GM18508 (cell line): ENCODE data around the gene IFT74.
A peak's percentile ranks its signal among the peaks of the same experiment; 100 is the strongest.

Experiments
- ATAC-seq: cut with Tn5 transposase; IDR thresholded peaks from one replicate; pipeline ENCODE4 v1.9.1; 2021; ENCODE audit warnings: moderate number of reproducible peaks; ENCODE audit not compliant: insufficient read depth, unreplicated experiment

Gene IFT74

GRCh38 chr9:26955921-26956859, at the start of gene IFT74:
TSS of gene IFT74 (plus strand) at chr9:26956412. CDS start at chr9:26961968, 5,556 bp downstream.
- peak; percentile 98 for ATAC-seq

GRCh38 chr9:26913138-26913668, 43.0 kb upstream of the IFT74 start:
- no peak for ATAC-seq

GRCh38 chr9:26919698-26920097, 36.5 kb upstream of the IFT74 start:
- ATAC-seq = no peak

- no peak for ATAC-seq
Observed at GRCh38 chr9:26925609-26926008, 30.6 kb upstream of the IFT74 start.

GRCh38 chr9:26928902-26929495, 27.2 kb upstream of the IFT74 start:
- ATAC-seq = no peak

GRCh38 chr9:26935847-26936246, 20.4 kb upstream of the IFT74 start:
- no peak for ATAC-seq

DNA sequence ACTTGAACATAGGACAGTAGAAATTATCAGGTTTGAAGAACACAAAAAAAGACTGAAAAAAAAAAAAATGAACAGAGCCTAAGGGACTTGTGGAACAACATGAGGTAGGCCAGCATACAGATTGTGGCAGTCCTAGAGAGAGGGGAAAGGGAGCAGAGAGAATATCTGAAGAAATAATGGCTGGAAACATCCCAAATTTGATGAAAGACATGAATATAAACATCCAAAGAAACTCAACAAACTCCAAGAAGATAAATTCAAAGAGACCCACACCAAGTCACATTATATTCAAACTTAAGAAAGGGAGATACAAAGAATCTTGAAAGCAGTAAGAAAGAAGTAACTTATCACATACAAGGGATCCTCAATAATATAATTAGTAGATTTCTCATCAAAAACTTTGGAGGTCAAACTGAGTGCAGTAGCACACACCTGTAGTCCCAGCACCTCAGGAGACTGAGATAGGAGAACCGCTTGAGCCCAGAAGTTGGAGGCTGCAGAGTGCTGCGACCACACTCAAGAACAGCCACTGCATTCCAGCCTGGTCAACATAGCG, 18.3 kb upstream of the IFT74 start:
- ATAC-seq = no peak

DNA sequence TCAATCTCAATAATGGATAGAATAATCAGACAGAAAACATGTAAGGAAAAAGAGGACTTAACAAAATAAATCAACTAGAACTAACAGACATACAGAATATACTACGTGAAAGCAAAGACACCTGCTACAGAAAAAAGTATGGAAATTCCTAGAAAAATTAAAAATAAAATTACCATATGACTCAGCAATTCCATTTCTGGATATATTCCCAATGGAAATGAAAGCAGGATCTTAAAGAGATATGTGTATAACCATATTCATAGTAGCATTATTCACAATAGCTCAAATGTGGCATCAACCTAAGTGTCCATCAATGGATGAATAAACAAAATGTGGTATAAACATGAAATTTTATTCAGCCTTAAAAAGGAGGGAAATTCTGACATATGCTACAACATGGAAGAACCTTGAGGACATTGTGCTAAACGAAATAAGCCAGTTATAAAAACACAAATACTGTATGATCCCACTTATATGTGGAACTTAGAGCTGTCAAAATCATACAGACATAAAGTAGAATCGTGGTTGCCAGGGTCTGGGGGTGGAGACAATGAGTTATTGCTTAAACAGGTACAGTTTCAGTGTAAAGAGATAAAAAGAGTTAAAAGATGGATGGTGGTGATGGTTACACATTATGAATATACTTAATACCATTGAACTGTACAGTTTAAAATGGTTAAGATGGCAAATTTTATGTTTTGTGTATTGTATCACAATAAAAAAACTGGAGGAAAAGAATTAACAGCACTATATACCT, 16.1 kb upstream of the IFT74 start:
- no peak for ATAC-seq

- ATAC-seq = no peak
Observed at GRCh38 chr9:26940779-26941178, 15.4 kb upstream of the IFT74 start.

DNA sequence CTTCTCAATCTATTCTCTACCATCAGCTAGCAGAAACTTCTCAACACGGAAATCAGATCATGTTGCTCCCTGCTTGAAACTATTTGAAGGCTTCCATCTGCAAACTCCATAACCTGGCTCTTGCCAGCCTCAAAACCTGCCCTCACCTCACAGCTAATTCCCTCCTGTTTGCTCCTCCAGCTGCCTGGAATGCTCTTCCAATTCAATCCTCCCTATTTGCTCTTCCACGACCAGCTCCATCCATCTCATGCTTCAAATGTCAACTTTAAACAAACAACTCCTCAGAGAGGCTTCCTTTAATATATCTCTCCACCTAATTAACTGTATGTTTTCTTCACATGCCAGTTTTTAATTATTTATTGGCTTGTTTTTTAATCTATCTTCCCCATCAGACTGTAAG, 10.6 kb upstream of the IFT74 start:
- no peak for ATAC-seq

DNA sequence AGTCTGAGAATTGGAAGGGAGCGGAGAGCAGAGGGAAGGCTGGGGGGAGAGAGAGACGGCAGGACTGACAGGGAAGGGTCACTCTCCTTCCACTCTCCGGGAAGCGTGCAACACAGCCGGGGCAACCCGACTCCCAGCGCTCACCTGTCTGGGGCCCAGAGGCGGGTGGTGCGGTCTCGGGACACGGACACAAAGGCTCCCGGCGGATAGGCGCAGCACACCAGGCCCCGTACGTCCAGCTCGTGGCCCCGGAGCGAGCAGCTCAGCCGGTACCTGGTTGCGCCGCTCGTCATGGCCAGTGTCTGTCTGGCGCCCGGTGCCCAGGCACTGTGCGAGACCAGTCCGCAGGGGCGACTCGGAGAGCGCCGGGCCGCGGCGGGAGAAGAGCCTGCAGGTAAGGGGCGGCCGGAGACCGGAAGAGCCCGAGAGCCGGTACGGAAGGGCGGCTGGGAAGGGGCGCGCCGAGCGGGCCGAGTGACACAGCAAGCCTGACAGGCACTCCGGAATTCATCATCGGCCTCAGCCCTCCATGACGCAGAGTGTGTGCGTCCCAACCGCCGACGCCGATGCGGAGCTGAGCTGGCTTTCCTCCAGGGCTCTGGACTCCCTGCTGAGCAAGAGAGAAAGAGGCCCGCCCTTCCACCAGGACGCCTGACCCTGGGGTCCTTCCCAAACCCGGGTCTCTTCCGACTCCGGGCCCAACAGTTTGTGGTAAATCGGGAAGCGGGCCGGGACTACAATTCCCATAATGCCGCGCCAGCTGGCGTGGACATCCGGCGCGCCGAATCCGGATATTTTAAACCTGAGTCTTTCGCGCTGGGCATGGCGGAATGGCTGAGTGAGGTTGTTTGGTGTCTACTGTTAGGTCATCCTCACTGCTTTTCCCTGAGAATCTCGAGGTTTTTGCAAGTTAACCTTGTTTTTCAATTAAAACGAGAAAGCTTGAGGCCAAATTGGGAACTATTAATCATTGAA, 9.2 kb upstream of the IFT74 start, which contains the start of gene PLAA:
Gene PLAA, minus strand, starts transcription at position 490 of the 975 bp plus-strand sequence. Its CDS starts 197 bp downstream, at position 293.
- ATAC-seq = peak; percentile 95

GRCh38 chr9:26947736-26948135, 8.5 kb upstream of the IFT74 start:
- no peak for ATAC-seq

DNA sequence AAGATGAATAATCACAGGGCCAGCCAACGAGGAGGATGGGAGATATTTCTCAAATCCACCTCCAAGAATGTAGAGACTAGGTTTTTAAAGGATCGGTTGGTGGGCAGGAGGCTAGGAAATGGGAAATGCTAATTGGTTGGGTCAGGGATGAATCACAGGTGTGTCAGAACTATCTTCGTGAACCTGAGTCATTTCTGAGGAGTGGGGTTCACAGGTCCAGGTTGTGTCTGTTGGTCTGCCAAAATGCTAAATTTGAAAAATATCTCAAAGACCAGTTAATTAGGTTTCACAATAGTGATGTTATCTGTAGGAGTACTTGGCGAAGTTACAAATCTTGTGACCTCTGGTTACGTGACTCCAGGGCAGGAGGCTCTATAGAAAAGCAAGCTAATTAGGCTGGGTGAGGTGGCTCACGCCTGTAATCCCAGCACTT, 6.6 kb upstream of the IFT74 start:
- no peak for ATAC-seq

- no peak for ATAC-seq
Observed at GRCh38 chr9:26950521-26950920, 5.7 kb upstream of the IFT74 start.

DNA sequence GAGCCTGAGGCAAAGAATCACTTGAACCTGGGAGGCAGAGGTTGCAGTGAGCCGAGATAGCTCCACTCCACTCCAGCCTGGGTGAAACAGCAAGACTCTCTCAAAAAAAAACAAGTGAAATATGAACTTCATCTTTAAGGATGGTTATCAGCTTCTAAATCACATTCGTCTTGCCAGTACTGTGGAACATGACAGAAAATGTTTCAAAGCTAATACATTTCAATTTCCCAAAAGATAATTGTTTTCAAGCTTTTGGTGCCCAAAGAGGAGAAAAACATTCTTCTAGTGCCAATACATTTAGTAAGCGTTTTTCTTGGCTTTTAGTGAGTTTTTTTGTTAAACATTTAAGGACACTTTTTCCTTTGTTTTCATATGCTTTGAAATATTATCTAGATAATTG, 4.4 kb upstream of the IFT74 start:
- ATAC-seq = no peak

DNA sequence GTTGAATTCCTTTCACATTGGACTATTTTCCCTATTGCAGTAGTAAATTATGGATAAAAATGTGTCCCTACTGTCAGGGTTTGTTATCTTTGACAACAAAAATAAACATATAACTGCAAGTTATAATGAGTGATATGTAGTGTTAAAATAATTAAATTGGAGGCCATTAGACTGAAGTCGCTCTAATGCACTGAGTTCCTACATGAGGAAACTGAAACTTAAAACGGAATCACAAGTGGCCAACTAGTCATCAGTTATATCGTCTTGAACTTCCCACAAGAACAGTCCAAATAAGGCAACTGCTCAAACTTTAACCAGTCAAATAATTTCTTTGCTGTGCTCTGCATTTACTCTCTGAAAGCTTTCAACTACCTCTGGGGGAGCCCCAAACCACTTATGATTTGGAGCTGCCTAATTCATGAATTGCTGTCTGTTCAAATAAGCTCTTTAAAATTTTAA, 2.1 kb upstream of the IFT74 start:
- ATAC-seq = no peak

GRCh38 chr9:26955222-26955903, 849 bp upstream of the IFT74 start:
- no peak for ATAC-seq

GRCh38 chr9:26956860-26957233, 635 bp downstream of the IFT74 start:
- ATAC-seq = no peak
